Measurements from ENCODE around the gene PJVK.
"Not testable (repeated sequence)": the region's sequence is repeated elsewhere in the genome, so short reads cannot be mapped to it uniquely, and the experiment has no call there.

PJVK gene

DNA sequence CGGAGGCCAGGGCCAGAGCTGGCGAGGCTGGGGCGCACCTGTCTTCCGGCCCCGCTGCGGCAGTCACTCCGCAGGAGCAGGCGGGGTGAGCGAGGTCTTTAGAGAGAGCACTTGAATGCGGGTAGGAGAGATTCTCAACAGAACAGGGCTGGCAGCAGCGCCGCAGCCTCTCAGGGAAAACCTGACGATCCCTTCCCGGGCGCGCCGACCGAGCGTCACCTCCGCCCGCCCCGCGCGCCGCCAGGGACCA lies 729 bp upstream of the PJVK start:
- peaks cover 40% of the 10 kb centered on the region for H3K36me3 ChIP-seq (ENCODE audit: insufficient read depth, low read length)
- no peaks in the 10 kb centered on the region for H3K27me3 ChIP-seq (ENCODE audit: insufficient read depth, low read length)
- peak overlapping the region; percentile 66 for H3K4me3 ChIP-seq (ENCODE audit: low read length)
- peaks cover 21% of the 10 kb centered on the region for H3K4me1 ChIP-seq (ENCODE audit: insufficient read depth, low read length)
- H3K9me3 ChIP-seq (ENCODE audit: low read length): no peaks in the 10 kb centered on the region
- H2AFZ ChIP-seq (ENCODE audit: low read depth, low read length): peak overlapping the region; percentile 41

DNA sequence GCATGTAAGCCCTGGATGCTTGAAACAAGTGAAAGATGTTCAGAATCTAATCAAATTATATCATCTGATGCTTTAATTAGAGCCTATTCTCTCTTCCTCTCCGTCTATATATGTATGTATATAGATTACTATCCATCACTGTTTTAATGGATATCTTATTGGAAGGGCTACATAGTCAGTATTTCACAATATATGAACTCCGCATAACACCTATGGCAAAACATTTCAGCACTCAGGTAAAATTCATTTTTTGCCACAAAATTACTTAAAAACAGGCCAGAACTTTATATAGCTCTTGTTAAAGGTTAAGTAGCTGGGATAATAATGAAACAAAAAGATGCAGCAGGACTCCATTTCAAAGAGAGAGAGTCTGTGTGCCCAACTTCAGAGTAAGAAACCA lies 1.2 kb downstream of the PJVK start:
- Histone ChIP-seq H3K9me3 (ENCODE audit: low read length) (no peaks in the 10 kb centered on the region), H3K36me3 (ENCODE audit: insufficient read depth, low read length) (peaks cover 24% of the 10 kb centered on the region), H2AFZ (ENCODE audit: low read depth, low read length) (no peak overlapping the region), H3K27me3 (ENCODE audit: insufficient read depth, low read length) (no peaks in the 10 kb centered on the region), H3K4me3 (ENCODE audit: low read length) (no peak overlapping the region), H3K4me1 (ENCODE audit: insufficient read depth, low read length) (peaks cover 21% of the 10 kb centered on the region)

DNA sequence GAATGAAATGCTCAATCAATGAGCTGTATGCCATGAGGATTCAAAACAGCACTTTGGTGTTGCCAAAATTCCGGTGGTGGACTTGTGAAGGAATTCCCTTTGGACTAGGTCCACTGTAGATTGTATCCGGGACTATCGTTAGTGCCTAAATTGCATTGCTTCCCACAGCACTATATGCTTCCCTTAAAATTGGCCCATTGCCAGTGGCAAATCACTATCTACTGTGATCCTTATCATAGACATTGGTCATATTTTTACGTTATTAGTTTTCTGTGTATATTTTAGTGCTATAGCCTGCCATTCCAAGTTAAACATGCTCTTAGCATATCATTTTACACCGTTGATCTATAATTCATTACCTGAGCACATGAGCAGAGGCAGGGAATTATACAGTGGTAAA lies 1.7 kb downstream of the PJVK start:
- no peak overlapping the region for H2AFZ ChIP-seq (ENCODE audit: low read depth, low read length)
- peaks cover 21% of the 10 kb centered on the region for H3K4me1 ChIP-seq (ENCODE audit: insufficient read depth, low read length)
- H3K9me3 ChIP-seq (ENCODE audit: low read length): no peaks in the 10 kb centered on the region
- no peaks in the 10 kb centered on the region for H3K27me3 ChIP-seq (ENCODE audit: insufficient read depth, low read length)
- H3K36me3 ChIP-seq (ENCODE audit: insufficient read depth, low read length): peaks cover 20% of the 10 kb centered on the region
- H3K4me3 ChIP-seq (ENCODE audit: low read length): no peak overlapping the region

DNA sequence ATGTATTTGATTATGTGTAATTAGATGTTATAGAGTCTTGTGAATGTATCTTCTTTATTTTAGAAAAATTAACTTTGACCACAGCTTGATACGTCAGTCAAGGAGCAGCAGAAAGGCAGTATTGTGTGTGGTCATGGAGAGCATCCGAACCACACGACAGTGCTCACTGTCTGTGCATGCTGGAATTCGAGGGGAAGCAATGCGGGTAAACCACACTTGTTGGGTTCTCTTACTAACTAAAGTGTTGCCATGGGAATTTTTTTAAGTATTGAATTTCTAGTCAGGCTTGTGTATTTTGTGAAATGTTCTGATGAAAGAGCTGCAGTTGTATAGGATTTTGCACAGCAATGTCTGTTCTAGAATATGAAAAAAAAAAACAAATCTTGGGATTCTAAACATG lies 4.8 kb downstream of the PJVK start:
- H3K36me3 ChIP-seq (ENCODE audit: insufficient read depth, low read length): no peaks in the 10 kb centered on the region
- no peak overlapping the region for H2AFZ ChIP-seq (ENCODE audit: low read depth, low read length)
- peaks cover 2% of the 10 kb centered on the region for H3K4me1 ChIP-seq (ENCODE audit: insufficient read depth, low read length)
- no peak overlapping the region for H3K4me3 ChIP-seq (ENCODE audit: low read length)
- H3K9me3 ChIP-seq (ENCODE audit: low read length): no peaks in the 10 kb centered on the region
- no peaks in the 10 kb centered on the region for H3K27me3 ChIP-seq (ENCODE audit: insufficient read depth, low read length)

DNA sequence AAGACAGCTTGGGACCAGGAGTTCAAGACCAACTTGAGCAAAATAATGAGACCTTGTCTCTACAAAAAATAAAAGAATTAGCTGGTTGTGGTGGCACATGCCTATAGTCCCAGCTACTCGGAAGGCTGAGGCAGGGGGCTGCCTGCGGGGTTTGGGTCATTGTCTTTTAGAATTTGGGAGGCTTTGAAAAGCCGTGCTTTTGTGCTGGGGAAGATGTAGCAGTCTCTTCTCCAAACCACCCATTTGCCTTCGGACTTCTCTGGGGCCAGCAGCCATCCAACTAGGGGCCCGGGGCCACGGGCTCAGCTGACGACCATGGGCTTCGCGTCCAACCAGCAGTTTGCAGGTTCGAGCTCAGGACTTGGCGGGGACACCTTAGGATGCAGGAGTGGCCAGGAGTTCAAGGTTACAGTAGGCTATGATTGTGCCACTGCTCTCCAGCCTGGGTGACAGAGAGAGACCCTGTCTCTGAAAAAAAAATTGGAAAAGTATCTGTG lies 6.3 kb downstream of the PJVK start:
- Histone ChIP-seq H3K4me1 (ENCODE audit: insufficient read depth, low read length) (no peaks in the 10 kb centered on the region), H3K36me3 (ENCODE audit: insufficient read depth, low read length) (no peaks in the 10 kb centered on the region), H3K27me3 (ENCODE audit: insufficient read depth, low read length) (no peaks in the 10 kb centered on the region), H3K9me3 (ENCODE audit: low read length) (no peaks in the 10 kb centered on the region), H3K4me3 (ENCODE audit: low read length) (no peak overlapping the region), H2AFZ (ENCODE audit: low read depth, low read length) (no peak overlapping the region)

GRCh38 chr2:178469219-178469849 lies 18.2 kb downstream of the PJVK start:
- no peaks in the 10 kb centered on the region for H3K9me3 ChIP-seq (ENCODE audit: low read length)
- H3K4me3 ChIP-seq (ENCODE audit: low read length): no peak overlapping the region
- H2AFZ ChIP-seq (ENCODE audit: low read depth, low read length): no peak overlapping the region
- H3K36me3 ChIP-seq (ENCODE audit: insufficient read depth, low read length): peaks cover 41% of the 10 kb centered on the region
- no peaks in the 10 kb centered on the region for H3K27me3 ChIP-seq (ENCODE audit: insufficient read depth, low read length)
- no peaks in the 10 kb centered on the region for H3K4me1 ChIP-seq (ENCODE audit: insufficient read depth, low read length)

GRCh38 chr2:178471313-178471712 lies 20.1 kb downstream of the PJVK start:
- peaks cover 27% of the 10 kb centered on the region for H3K36me3 ChIP-seq (ENCODE audit: insufficient read depth, low read length)
- H3K4me3 ChIP-seq (ENCODE audit: low read length); H3K4me1 ChIP-seq (ENCODE audit: insufficient read depth, low read length); H3K9me3 ChIP-seq (ENCODE audit: low read length); H2AFZ ChIP-seq (ENCODE audit: low read depth, low read length); H3K27me3 ChIP-seq (ENCODE audit: insufficient read depth, low read length): not testable (repeated sequence)

GRCh38 chr2:178473373-178473772 lies 22.2 kb downstream of the PJVK start:
- Histone ChIP-seq H3K9me3 (ENCODE audit: low read length) (no peaks in the 10 kb centered on the region), H2AFZ (ENCODE audit: low read depth, low read length) (no peak overlapping the region), H3K27me3 (ENCODE audit: insufficient read depth, low read length) (no peaks in the 10 kb centered on the region), H3K36me3 (ENCODE audit: insufficient read depth, low read length) (peaks cover 12% of the 10 kb centered on the region), H3K4me3 (ENCODE audit: low read length) (no peak overlapping the region), H3K4me1 (ENCODE audit: insufficient read depth, low read length) (peaks cover 5% of the 10 kb centered on the region)

DNA sequence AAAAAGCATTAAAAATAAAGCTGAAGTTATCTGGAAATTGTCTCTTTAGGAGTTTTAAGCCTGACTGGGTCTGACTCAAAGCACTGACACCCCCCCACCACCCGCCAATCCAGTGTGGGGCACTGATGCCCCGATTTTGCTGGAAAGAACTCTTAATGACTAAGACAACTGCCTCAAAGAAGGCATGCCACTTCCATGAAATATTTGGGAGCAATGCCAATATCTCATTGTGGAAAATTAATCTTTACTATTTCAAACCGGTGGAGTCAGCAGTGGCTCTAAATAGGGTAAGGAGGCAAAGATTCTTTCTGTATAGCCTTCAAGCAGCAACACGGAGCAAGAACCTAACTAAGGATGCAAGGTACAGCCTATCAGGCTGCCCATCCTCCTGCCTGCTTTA lies 22.8 kb downstream of the PJVK start:
- no peak overlapping the region for H3K4me3 ChIP-seq (ENCODE audit: low read length)
- peaks cover 7% of the 10 kb centered on the region for H3K36me3 ChIP-seq (ENCODE audit: insufficient read depth, low read length)
- no peaks in the 10 kb centered on the region for H3K9me3 ChIP-seq (ENCODE audit: low read length)
- no peaks in the 10 kb centered on the region for H3K27me3 ChIP-seq (ENCODE audit: insufficient read depth, low read length)
- H2AFZ ChIP-seq (ENCODE audit: low read depth, low read length): no peak overlapping the region
- H3K4me1 ChIP-seq (ENCODE audit: insufficient read depth, low read length): peaks cover 5% of the 10 kb centered on the region

DNA sequence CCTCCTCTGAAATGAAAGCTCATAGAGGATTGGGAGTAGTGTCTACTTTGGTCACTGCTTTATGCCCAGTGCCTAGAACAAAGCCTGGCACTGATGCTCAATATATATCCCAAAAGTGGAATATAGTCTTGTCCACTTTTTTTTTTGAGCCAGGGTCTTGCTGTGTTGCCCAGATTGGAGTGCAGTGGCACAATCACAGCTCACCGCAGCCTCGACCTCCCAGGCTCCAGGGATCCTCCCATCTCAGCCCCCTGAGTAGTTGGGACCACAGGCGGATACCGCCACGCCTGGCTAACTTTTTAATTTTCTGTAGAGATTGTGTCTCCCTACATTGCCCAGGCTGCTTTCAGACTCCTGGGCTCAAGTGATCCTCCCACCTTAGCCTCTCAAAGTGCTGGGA lies 23.4 kb downstream of the PJVK start:
- no peak overlapping the region for H2AFZ ChIP-seq (ENCODE audit: low read depth, low read length)
- H3K36me3 ChIP-seq (ENCODE audit: insufficient read depth, low read length): peaks cover 1% of the 10 kb centered on the region
- no peaks in the 10 kb centered on the region for H3K9me3 ChIP-seq (ENCODE audit: low read length)
- no peaks in the 10 kb centered on the region for H3K27me3 ChIP-seq (ENCODE audit: insufficient read depth, low read length)
- H3K4me1 ChIP-seq (ENCODE audit: insufficient read depth, low read length): peaks cover 5% of the 10 kb centered on the region
- no peak overlapping the region for H3K4me3 ChIP-seq (ENCODE audit: low read length)

- H3K4me1 ChIP-seq (ENCODE audit: insufficient read depth, low read length): peaks cover 7% of the 10 kb centered on the region
- no peaks in the 10 kb centered on the region for H3K36me3 ChIP-seq (ENCODE audit: insufficient read depth, low read length)
- no peaks in the 10 kb centered on the region for H3K27me3 ChIP-seq (ENCODE audit: insufficient read depth, low read length)
- H2AFZ ChIP-seq (ENCODE audit: low read depth, low read length): no peak overlapping the region
- H3K9me3 ChIP-seq (ENCODE audit: low read length): no peaks in the 10 kb centered on the region
- H3K4me3 ChIP-seq (ENCODE audit: low read length): peak overlapping the region; percentile 43
Observed at GRCh38 chr2:178476477-178476876, 25.3 kb downstream of the PJVK start.

GRCh38 chr2:178477443-178478129 lies 26.4 kb downstream of the PJVK start:
- no peaks in the 10 kb centered on the region for H3K27me3 ChIP-seq (ENCODE audit: insufficient read depth, low read length)
- peaks cover 17% of the 10 kb centered on the region for H3K4me1 ChIP-seq (ENCODE audit: insufficient read depth, low read length)
- H2AFZ ChIP-seq (ENCODE audit: low read depth, low read length): peak overlapping the region; percentile 59
- no peaks in the 10 kb centered on the region for H3K36me3 ChIP-seq (ENCODE audit: insufficient read depth, low read length)
- no peaks in the 10 kb centered on the region for H3K9me3 ChIP-seq (ENCODE audit: low read length)
- H3K4me3 ChIP-seq (ENCODE audit: low read length): peak overlapping the region; percentile 74

DNA sequence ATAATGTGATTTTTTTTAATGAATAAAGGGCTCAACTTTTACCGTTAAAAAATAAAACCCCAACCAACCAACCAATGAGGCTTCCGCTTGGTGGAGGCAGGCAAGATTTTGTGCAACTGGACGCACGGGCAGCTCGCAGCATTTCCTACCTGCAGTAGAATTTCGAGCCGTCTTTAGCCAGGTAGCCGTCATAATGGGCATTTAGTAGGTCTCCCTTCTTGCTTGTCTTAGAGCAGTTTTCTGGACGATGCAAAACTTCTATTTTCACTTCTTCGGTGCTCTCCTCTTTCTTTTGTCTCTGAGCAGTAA lies 26.9 kb downstream of the PJVK start:
- no peaks in the 10 kb centered on the region for H3K36me3 ChIP-seq (ENCODE audit: insufficient read depth, low read length)
- no peaks in the 10 kb centered on the region for H3K9me3 ChIP-seq (ENCODE audit: low read length)
- H3K27me3 ChIP-seq (ENCODE audit: insufficient read depth, low read length): no peaks in the 10 kb centered on the region
- peak overlapping the region; percentile 74 for H3K4me3 ChIP-seq (ENCODE audit: low read length)
- H2AFZ ChIP-seq (ENCODE audit: low read depth, low read length): peak overlapping the region; percentile 59
- H3K4me1 ChIP-seq (ENCODE audit: insufficient read depth, low read length): peaks cover 18% of the 10 kb centered on the region

Data from neuron (in vitro differentiated cells).